ENCODE measurements around the gene PLA2G6. TPM values are rescaled to one million over a fixed set of nuclear protein-coding genes. Genes with fewer than 3 reads are reported as not detected.

Gene PLA2G6
- total RNA-seq (2016; rRNA removed; fragmentation: Illumina TruSeq; extraction: Trizol) (1.8 and 4.8 TPM in 2 replicates), polyA plus RNA-seq (2011; rRNA removed) (11.5 and 12.3 TPM in 2 replicates), polyA minus RNA-seq (2011; rRNA and poly(A)+ RNA removed; ENCODE audit: low replicate concordance) (27.4 and 36.9 TPM in 2 replicates), Bru-seq, nascent RNA (percentile 34 among the genes with signal in this experiment), BruChase-seq, experiment 1, labeled RNA remaining after a 6-hour chase (percentile 35 among the genes with signal in this experiment), BruChase-seq, experiment 2, labeled RNA remaining after a 2-hour chase (percentile 31 among the genes with signal in this experiment)
- total RNA-seq (2016; cell fraction: cytosol; rRNA removed; fragmentation: Illumina TruSeq; extraction: Trizol; ENCODE audit: low read depth) = 0.61 and 0.71 TPM in 2 replicates
- total RNA-seq (2016; cell fraction: insoluble cytoplasmic fraction; rRNA removed; fragmentation: Illumina TruSeq; extraction: Trizol) = 1.9 and 5.2 TPM in 2 replicates
- 1.3 TPM in 2 replicates for total RNA-seq (2016; cell fraction: membrane; rRNA removed; fragmentation: Illumina TruSeq; extraction: Trizol)
- 8.4 and 11.2 TPM in 2 replicates for total RNA-seq (2016; cell fraction: nucleus; rRNA removed; fragmentation: Illumina TruSeq; extraction: Trizol)
- 2.7 and 3.9 TPM in 2 replicates for polyA plus RNA-seq (2011; cell fraction: cytosol; rRNA removed)
- polyA plus RNA-seq (2011; cell fraction: nucleus; rRNA removed) = 73.3 and 101 TPM in 2 replicates
- polyA plus RNA-seq (2012) = 6.5 and 7.3 TPM in 2 replicates
- polyA plus RNA-seq (2016; cell fraction: cytosol; fragmentation: Illumina TruSeq; extraction: Trizol; ENCODE audit: low read depth) = 0.44 and 0.53 TPM in 2 replicates
- polyA plus RNA-seq (2016; cell fraction: insoluble cytoplasmic fraction; fragmentation: Illumina TruSeq; extraction: Trizol; ENCODE audit: low read depth) = 0.96 and 1.7 TPM in 2 replicates
- polyA plus RNA-seq (2016; cell fraction: membrane; fragmentation: Illumina TruSeq; extraction: Trizol; ENCODE audit: low read depth) = 0.88 and 1.6 TPM in 2 replicates
- 22.2 and 23.2 TPM in 2 replicates for polyA plus RNA-seq (2016; cell fraction: nucleus; fragmentation: Illumina TruSeq; extraction: Trizol; ENCODE audit: insufficient read depth, low read depth)
- polyA minus RNA-seq (2011; cell fraction: cytosol; rRNA and poly(A)+ RNA removed) = 2.6 and 3.8 TPM in 2 replicates
- polyA minus RNA-seq (2011; cell fraction: nucleus; rRNA and poly(A)+ RNA removed) = 21.3 and 31.8 TPM in 2 replicates
- long read RNA-seq, experiment 1, partial matches to known transcripts = 1 of 1 reads
- long read RNA-seq, experiment 1, other reads (novel, unspliced or antisense) = 0 of 1 reads
- long read RNA-seq, experiment 2, partial matches to known transcripts = 0 of 2 reads
- long read RNA-seq, experiment 2, other reads (novel, unspliced or antisense) = 2 of 2 reads

- H3K4me2 ChIP-seq (ENCODE audit: low read depth, low read length) = peak within 1 kb of the TSS; percentile 79
- CTCF ChIA-PET (ENCODE audit: low intra/inter-chr PET ratio, low total read pairs) = no interaction called here
- peak; percentile 87 for FAIRE-seq
- POLR2A ChIA-PET = interaction anchor here (0.5 to 6.1 kb wide), 15 partner anchors 9 to 525 kb away, joined by 3 to 60 read pairs (median 4); partner anchors contain the start of genes BAIAP2L2 and MAFF
- no TSS peak for BruUV-seq (replicated peaks)
- peaks cover 59% of the 10 kb centered on the region for H3K4me1 ChIP-seq (ENCODE audit: insufficient read depth, low read length)
- H2AFZ ChIP-seq (ENCODE audit: low read length) = no peak within 1 kb of the TSS
- 3% methylated on average over 38 of the region's 48 CpGs for WGBS (ENCODE audit: low lambda C conversion rate)
- H3K27me3 ChIP-seq (ENCODE audit: control insufficient read depth in 1 of 2, insufficient read depth in 2 of 2, low read length in 2 of 2) = no peaks in the 10 kb centered on the region; a peak in 1 of 5 replicates
- no peaks in the 10 kb centered on the region for H3K36me3 ChIP-seq (replicated peaks in 1 of 2; ENCODE audit: control insufficient read depth in 1 of 2, insufficient read depth in 2 of 2, low read length in 2 of 2)
- H3K9me3 ChIP-seq (ENCODE audit: low read length) = no peaks in the 10 kb centered on the region
- peak within 1 kb of the TSS; percentile 82 for H3K27ac ChIP-seq (ENCODE audit: extremely low read length, insufficient read depth, low read length)
- peak; percentile 86 for ATAC-seq
- H3K79me2 ChIP-seq (ENCODE audit: insufficient read depth, low read length) = no peaks in the 10 kb centered on the region
- peak; percentile 97 for DNase-seq (ENCODE audit: low spot score)
- in situ Hi-C loops (cut with HindIII; ENCODE audit: extremely low pct_ligation_motif_present, low pct_unique_long_range_greater_than_20kb) (no loop called here), intact Hi-C loops (cut with micrococcal nuclease; ENCODE audit: unreplicated experiment) (no loop called here)
- peak within 1 kb of the TSS; percentile 67 to 86 (median 77) for H3K4me3 ChIP-seq (replicated peaks in 1 of 3; ENCODE audit: insufficient read depth in 1 of 3, low read depth in 2 of 3, low read length in 3 of 3)
- H4K20me1 ChIP-seq (ENCODE audit: insufficient read depth, low read length) = no peaks in the 10 kb centered on the region
- H3K9ac ChIP-seq (ENCODE audit: insufficient read depth, low read depth, low read length) = peak within 1 kb of the TSS; percentile 91
- TF ChIP-seq ZNF574 (CRISPR knock-in tag; IDR thresholded peaks at IDR 0.05) (peak; percentile 49; the same call in 1 of the 2 replicates), IKZF5 (CRISPR knock-in tag; IDR thresholded peaks at IDR 0.05) (0 out of 2 replicates have a peak, but pooled peaks have one; percentile 28), ZNF562 (CRISPR knock-in tag; IDR thresholded peaks at IDR 0.05; ENCODE audit: borderline replicate concordance) (no peak), TP53 (CRISPR knock-in tag; conservative IDR thresholded peaks at IDR 0.05) (0 out of 2 replicates have a peak, but pooled peaks have one; percentile 29), CENPT (CRISPR knock-in tag; IDR thresholded peaks at IDR 0.05; ENCODE audit: low read depth) (no peak), HMGXB4 (CRISPR knock-in tag; IDR thresholded peaks at IDR 0.05; ENCODE audit: borderline replicate concordance in 1 of 2, low read depth in 1 of 2) (no peak), ATM (IDR thresholded peaks at IDR 0.05; ENCODE audit: borderline replicate concordance) (no peak), TCF7L2 (IDR thresholded peaks at IDR 0.05; ENCODE audit: low read depth, low read length) (no peak), ZNF552 (CRISPR knock-in tag; IDR thresholded peaks at IDR 0.05; ENCODE audit: borderline replicate concordance) (no peak), RBM22 (optimal IDR thresholded peaks at IDR 0.05; ENCODE audit: low read length) (no peak)
Measured at GRCh38 chr22:38181453-38182200, at the start of gene PLA2G6. TSS of gene PLA2G6 (minus strand) at chr22:38181830. CDS start at chr22:38169426, 12,404 bp downstream.
